NCI-H1930 (cell line): Measurements from ENCODE around the gene POLR2E.

ENCODE experiments used
- DNase-seq, 2 experiments: peaks; one replicate each; lab custom pipeline; 2025; lab: John Stamatoyannopoulos, UW

Gene POLR2E

GRCh38 chr19:1046836-1047695 lies 48.1 kb downstream of the POLR2E start:
- no peak for DNase-seq

- DNase-seq: no peak
Measured at GRCh38 chr19:1046117-1046626, 49.0 kb downstream of the POLR2E start.

GRCh38 chr19:1045247-1045603 lies 50.0 kb downstream of the POLR2E start:
- no peak for DNase-seq

DNA sequence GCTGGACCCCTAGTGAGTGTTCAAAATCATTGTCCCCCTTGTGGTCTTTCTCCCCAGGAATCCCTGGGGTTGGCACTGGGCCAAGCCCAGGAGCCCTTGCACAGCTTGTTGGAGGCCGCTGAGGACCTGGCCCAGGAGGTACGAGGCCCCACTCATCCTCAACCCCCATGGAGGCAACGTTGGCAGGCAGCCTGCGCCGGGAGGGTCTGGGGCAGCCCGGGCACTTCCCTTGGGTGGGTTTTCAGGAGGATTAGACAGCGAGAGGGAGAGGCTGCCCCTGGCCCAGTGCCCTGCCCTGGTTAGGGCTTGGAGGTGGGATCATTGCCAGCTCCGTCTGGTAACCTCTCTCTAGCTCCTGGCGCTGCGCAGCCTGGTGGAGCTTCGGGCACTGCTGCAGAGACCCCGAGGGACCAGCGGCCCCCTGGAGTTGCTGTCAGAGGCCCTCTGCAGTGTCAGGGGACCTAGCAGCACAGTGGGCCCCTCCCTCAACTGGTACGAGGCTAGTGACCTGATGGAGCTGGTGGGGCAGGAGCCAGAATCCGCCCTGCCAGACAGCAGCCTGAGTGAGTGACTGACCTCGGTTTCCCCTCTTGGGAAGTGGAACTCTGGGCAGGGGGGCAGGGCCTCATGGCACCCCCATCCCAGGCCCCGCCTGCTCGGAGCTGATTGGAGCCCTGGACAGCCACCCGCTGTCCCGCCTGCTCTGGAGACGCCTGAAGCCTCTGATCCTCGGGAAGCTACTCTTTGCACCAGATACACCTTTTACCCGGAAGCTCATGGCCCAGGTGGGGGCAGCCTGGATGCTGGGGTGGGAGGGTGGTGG lies 52.3 kb downstream of the POLR2E start:
- no peak for DNase-seq

- DNase-seq: no peak
Measured at GRCh38 chr19:1041835-1042685, 53.1 kb downstream of the POLR2E start.

DNA sequence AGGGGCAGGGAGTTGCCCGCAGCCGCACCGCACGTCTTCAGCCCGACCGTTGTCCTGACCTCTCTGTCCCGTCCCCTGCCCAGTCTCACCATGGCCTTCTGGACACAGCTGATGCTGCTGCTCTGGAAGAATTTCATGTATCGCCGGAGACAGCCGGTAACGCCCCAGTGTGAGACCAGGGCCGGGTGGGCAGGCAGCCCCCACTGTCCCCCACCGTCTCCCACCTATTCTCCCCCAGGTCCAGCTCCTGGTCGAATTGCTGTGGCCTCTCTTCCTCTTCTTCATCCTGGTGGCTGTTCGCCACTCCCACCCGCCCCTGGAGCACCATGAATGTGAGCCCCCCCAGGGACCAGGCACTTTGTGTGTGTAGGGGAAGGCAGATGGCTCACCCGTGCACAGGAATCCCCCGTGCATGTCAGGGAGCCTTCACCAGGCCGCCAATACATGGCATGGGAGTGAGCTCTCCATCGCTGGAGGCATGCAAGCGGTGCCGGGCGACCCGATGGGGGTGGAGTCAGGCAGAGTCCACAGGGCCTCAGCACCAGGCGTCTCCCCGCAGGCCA lies 53.8 kb downstream of the POLR2E start:
- no peak for DNase-seq

- DNase-seq: peak; percentile 59 to 60
Measured at GRCh38 chr19:1040476-1041271, 54.5 kb downstream of the POLR2E start.

- peak; percentile 88 to 94 for DNase-seq
Measured at GRCh38 chr19:1039646-1040475, 55.3 kb downstream of the POLR2E start, which contains the start of gene ABCA7. Gene ABCA7, plus strand, starts transcription at chr19:1040107. Its CDS starts 1,255 bp downstream, at chr19:1041362.

GRCh38 chr19:1038978-1039645 lies 56.1 kb downstream of the POLR2E start:
- no peak for DNase-seq

GRCh38 chr19:1037621-1038064 lies 57.5 kb downstream of the POLR2E start:
- DNase-seq: no peak
